Muscle of back (tissue), 13 donors: ENCODE data around the gene TBCC. TPM values are rescaled to one million over a fixed set of nuclear protein-coding genes. Genes with fewer than 3 reads are reported as not detected.
A peak's percentile ranks its signal among the peaks of the same experiment; 100 is the strongest.

Source experiments
- DNase-seq, 3 donors: peaks; one replicate each; pipeline versions ENCODE4 v3.0.0 to v3.0.0-alpha.2; 2013
- long read RNA-seq, 9 donors: transcript quantifications; one replicate each; lab custom pipeline, GENCODE V29; 2026
- polyA plus RNA-seq, 10 donors: library from polyadenylated mRNA; unstranded; fragments of 120-200 nt; gene quantifications; one replicate each; pipeline ENCODE4 v1.2.1, GENCODE V29; 2013; ENCODE audit not compliant: insufficient read length in 10 of 10

Gene TBCC, protein sequence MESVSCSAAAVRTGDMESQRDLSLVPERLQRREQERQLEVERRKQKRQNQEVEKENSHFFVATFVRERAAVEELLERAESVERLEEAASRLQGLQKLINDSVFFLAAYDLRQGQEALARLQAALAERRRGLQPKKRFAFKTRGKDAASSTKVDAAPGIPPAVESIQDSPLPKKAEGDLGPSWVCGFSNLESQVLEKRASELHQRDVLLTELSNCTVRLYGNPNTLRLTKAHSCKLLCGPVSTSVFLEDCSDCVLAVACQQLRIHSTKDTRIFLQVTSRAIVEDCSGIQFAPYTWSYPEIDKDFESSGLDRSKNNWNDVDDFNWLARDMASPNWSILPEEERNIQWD
- polyA plus RNA-seq = 10 to 100 TPM; 11.3 to 18.4 (median 15.0) TPM
- long read RNA-seq, donor 1, transcript TBCC-201 (1 exons, 1,616 nt) = major isoform, 10 of 10 reads
- long read RNA-seq, donor 1, partial matches to known transcripts = 0 of 10 reads
- long read RNA-seq, donor 1, other reads (novel, unspliced or antisense) = 0 of 10 reads
- long read RNA-seq, donor 2, transcript TBCC-201 (1 exons, 1,616 nt) = major isoform, 13 of 13 reads
- long read RNA-seq, donor 2, partial matches to known transcripts = 0 of 13 reads
- long read RNA-seq, donor 2, other reads (novel, unspliced or antisense) = 0 of 13 reads
- long read RNA-seq, donor 3 = 0 reads
- long read RNA-seq, donor 4, transcript TBCC-201 (1 exons, 1,616 nt) = major isoform, 9 of 9 reads
- long read RNA-seq, donor 4, partial matches to known transcripts = 0 of 9 reads
- long read RNA-seq, donor 4, other reads (novel, unspliced or antisense) = 0 of 9 reads
- long read RNA-seq, donor 5, transcript TBCC-201 (1 exons, 1,616 nt) = major isoform, 16 of 16 reads
- long read RNA-seq, donor 5, partial matches to known transcripts = 0 of 16 reads
- long read RNA-seq, donor 5, other reads (novel, unspliced or antisense) = 0 of 16 reads
- long read RNA-seq, donor 6, transcript TBCC-201 (1 exons, 1,616 nt) = major isoform, 13 of 13 reads
- long read RNA-seq, donor 6, partial matches to known transcripts = 0 of 13 reads
- long read RNA-seq, donor 6, other reads (novel, unspliced or antisense) = 0 of 13 reads
- long read RNA-seq, donor 7, transcript TBCC-201 (1 exons, 1,616 nt) = major isoform, 7 of 7 reads
- long read RNA-seq, donor 7, partial matches to known transcripts = 0 of 7 reads
- long read RNA-seq, donor 7, other reads (novel, unspliced or antisense) = 0 of 7 reads
- long read RNA-seq, donor 8, transcript TBCC-201 (1 exons, 1,616 nt) = major isoform, 7 of 7 reads
- long read RNA-seq, donor 8, partial matches to known transcripts = 0 of 7 reads
- long read RNA-seq, donor 8, other reads (novel, unspliced or antisense) = 0 of 7 reads
- long read RNA-seq, donor 9, partial matches to known transcripts = 0 of 3 reads
- long read RNA-seq, donor 9, other reads (novel, unspliced or antisense) = 0 of 3 reads

DNA sequence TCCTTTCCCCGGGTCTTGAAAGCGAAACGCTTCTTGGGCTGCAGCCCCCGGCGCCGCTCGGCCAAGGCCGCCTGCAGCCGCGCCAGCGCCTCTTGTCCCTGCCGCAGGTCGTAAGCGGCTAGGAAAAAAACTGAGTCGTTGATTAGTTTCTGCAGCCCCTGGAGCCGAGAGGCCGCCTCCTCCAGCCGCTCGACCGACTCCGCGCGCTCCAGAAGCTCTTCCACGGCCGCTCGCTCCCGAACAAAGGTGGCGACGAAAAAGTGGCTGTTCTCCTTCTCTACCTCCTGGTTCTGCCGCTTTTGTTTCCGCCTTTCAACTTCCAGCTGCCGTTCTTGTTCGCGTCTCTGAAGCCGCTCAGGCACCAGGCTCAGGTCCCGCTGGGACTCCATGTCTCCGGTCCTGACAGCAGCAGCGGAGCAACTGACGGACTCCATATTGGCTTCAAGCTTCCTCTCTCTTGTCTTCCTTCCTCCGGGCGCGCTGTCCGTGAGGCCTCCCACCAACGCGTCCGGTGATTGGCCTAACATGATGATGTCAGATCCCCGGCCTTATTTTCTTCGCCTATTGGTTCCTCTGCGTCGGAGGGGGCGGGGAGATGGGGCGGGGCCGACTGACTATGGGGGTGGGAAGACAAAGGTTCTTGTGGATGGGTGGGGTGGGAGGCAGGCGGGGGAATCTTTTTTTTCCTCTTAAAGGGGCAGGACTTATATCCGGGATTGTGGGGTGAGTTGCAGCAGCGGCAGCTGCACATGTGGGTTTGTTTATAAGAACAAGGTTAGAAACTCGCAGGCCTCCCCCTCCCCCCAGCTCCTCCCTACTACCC, at the start of gene TBCC:
TBCC (minus strand) TSS at position 464 of the 823 bp plus-strand sequence; CDS start at position 434, 30 bp downstream.
- peak; percentile 98 to 99 (median 99) for DNase-seq

- DNase-seq = no peak
Observed at GRCh38 chr6:42795651-42796050, 49.7 kb upstream of the TBCC start.

- DNase-seq = no peak
Observed at GRCh38 chr6:42791706-42792320, 45.9 kb upstream of the TBCC start.

GRCh38 chr6:42790549-42791181, 44.8 kb upstream of the TBCC start:
- no peak for DNase-seq

DNA sequence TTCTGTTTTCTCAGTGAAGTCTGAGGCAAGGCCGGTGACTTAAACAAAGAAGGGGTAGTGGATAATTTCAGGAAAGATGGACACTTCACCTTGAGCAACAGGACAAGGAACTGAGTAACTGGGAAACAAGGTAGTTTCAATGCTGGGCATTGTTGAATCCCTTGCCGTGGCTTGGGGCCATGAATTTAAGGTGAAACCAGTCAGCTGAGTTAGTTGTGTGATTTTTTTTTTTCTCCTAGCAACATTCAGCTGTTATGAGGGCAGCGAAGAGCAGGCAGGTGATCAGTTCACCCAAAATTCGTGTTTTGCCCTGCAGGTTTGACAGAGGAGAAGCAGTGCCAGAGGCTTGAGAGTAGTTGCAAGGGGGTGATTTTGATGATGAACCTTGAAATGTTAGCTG, 42.8 kb upstream of the TBCC start:
- DNase-seq = no peak

GRCh38 chr6:42787063-42787472, 41.2 kb upstream of the TBCC start:
- peak in 1 of 3 donors; percentile 46 for DNase-seq

- no peak for DNase-seq
Observed at GRCh38 chr6:42786525-42786985, 40.7 kb upstream of the TBCC start.

DNA sequence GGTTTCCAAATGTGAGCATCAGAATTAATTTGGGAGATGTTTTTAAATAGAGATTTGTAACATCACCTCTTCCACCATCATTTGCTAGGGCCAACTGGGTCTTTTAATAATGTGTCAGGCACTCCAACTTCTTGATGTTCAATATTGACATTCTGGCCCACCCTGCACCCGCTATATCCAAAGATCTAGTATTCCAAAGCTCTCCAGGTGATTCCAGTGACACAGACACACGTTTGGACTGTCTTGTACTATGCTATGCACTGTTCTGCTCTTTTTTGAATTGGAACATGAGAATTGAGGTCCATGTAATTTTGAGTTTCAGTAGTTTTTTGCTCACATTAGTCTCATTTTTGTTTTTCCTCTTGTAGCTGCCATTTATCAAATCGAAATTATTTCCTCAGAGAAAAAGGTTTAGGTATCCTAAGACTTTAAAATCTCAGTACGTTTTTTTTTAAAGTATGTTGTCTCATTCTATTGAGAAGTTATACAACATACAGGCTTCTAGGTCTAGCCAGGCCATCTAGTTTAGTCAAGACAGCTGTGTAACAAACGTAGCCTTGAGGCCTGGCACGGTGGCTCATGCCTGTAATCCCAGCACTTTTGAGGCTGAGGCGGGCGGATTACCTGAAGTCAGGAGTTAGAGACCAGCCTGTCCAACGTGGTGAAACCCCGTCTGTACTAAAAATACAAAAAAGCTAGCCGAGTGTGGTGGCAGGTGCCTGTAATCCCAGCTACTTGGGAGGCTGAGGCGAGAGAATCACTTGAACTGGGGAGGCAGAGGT, 39.0 kb upstream of the TBCC start:
- peak in 1 of 3 donors; percentile 33 for DNase-seq

- DNase-seq = peak in 2 of 3 donors; percentile 39 to 70
Observed at GRCh38 chr6:42783876-42784642, 38.2 kb upstream of the TBCC start.

- peak; percentile 72 to 97 (median 93) for DNase-seq
Observed at GRCh38 chr6:42783177-42783875, 37.4 kb upstream of the TBCC start.

DNA sequence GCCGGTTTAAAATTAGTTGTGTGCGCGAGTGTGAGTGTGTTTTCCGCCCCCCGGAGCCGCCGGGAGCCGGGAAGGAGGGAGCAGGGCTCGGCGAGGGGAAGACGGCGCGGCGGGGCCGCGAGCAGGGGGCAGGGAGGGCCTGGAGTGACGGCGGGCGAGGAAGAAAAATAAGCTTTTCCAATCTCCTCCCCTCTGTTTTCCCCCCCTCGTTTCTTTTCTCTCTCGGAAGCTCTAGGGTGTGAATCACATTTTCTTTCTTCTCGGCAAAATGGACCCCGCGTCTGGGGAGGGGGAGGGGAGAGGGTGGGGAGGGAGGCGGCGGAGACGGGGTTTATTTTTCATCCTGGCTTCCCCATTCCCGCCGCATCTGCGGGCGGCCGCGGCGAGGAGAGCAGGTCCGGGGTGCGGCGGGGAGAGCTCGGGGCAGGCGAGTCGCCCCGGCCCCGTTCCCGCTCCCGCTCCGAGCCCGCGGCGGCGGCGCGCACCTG, 36.8 kb upstream of the TBCC start:
- DNase-seq = peak; percentile 90 to 94 (median 93)

- peak; percentile 87 to 93 (median 90) for DNase-seq
Observed at GRCh38 chr6:42781796-42782688, 36.1 kb upstream of the TBCC start, which contains the start of gene BICRAL. Gene BICRAL, plus strand, starts transcription at chr6:42782052. Its CDS starts 39,971 bp downstream, at chr6:42822023.

- no peak for DNase-seq
Observed at GRCh38 chr6:42781546-42781795, 35.6 kb upstream of the TBCC start.

- no peak for DNase-seq
Observed at GRCh38 chr6:42779521-42779920, 33.6 kb upstream of the TBCC start.

GRCh38 chr6:42778122-42778521, 32.2 kb upstream of the TBCC start:
- DNase-seq = no peak
